ENCODE data around the gene EEA1.
A peak's percentile ranks its signal among the peaks of the same experiment; 100 is the strongest.

The EEA1 gene

GRCh38 chr12:92933606-92934005 lies 4.5 kb upstream of the EEA1 start:
- DNase-seq, result no peak

- no peak for DNase-seq
Observed at GRCh38 chr12:92930421-92930820, 1.3 kb upstream of the EEA1 start.

GRCh38 chr12:92929983-92930382 lies 888 bp upstream of the EEA1 start:
- DNase-seq, result no peak

GRCh38 chr12:92928421-92928961 lies 604 bp downstream of the EEA1 start:
- DNase-seq, result peak; percentile 39

GRCh38 chr12:92927436-92928281 lies 1.4 kb downstream of the EEA1 start:
- no peak for DNase-seq

GRCh38 chr12:92927055-92927435 lies 2.0 kb downstream of the EEA1 start:
- no peak for DNase-seq

GRCh38 chr12:92926549-92926948 lies 2.5 kb downstream of the EEA1 start:
- DNase-seq, result no peak

GRCh38 chr12:92921877-92922276 lies 7.2 kb downstream of the EEA1 start:
- no peak for DNase-seq

- no peak for DNase-seq
Observed at GRCh38 chr12:92915365-92915764, 13.7 kb downstream of the EEA1 start.

GRCh38 chr12:92914170-92914569 lies 14.9 kb downstream of the EEA1 start:
- DNase-seq, result no peak

- DNase-seq, result no peak
Observed at GRCh38 chr12:92912672-92913071, 16.4 kb downstream of the EEA1 start.

- no peak for DNase-seq
Observed at GRCh38 chr12:92912052-92912451, 17.0 kb downstream of the EEA1 start.

GRCh38 chr12:92911339-92911738 lies 17.8 kb downstream of the EEA1 start:
- DNase-seq, result no peak

GRCh38 chr12:92908108-92908507 lies 21.0 kb downstream of the EEA1 start:
- DNase-seq, result no peak

GRCh38 chr12:92905811-92906554 lies 23.1 kb downstream of the EEA1 start:
- DNase-seq, result no peak

- no peak for DNase-seq
Observed at GRCh38 chr12:92905258-92905810, 23.8 kb downstream of the EEA1 start.

GRCh38 chr12:92900941-92901340 lies 28.2 kb downstream of the EEA1 start:
- no peak for DNase-seq

- no peak for DNase-seq
Observed at GRCh38 chr12:92899386-92900001, 29.6 kb downstream of the EEA1 start.

- no peak for DNase-seq
Observed at GRCh38 chr12:92898755-92899154, 30.3 kb downstream of the EEA1 start.

GRCh38 chr12:92897844-92898243 lies 31.3 kb downstream of the EEA1 start:
- DNase-seq, result no peak

GRCh38 chr12:92890601-92891106 lies 38.4 kb downstream of the EEA1 start:
- no peak for DNase-seq

- DNase-seq, result no peak
Observed at GRCh38 chr12:92886131-92886530, 43.0 kb downstream of the EEA1 start.

- no peak for DNase-seq
Observed at GRCh38 chr12:92879698-92880322, 49.3 kb downstream of the EEA1 start.
